IPS-18c (cell line): ENCODE data around the gene TBCE.
"Not testable (repeated sequence)": the region's sequence is repeated elsewhere in the genome, so short reads cannot be mapped to it uniquely, and the experiment has no call there.

Experiments
- H3K4me3 ChIP-seq: 2 replicates; pipeline ENCODE4 v1.7.0; 2013; ENCODE audit warnings: low read depth, mild to moderate bottlenecking, low read length, moderate library complexity; ENCODE audit not compliant: insufficient read depth
- H3K9me3 ChIP-seq: one replicate; pipeline ENCODE4 v1.6.1; 2013; ENCODE audit warnings: mild to moderate bottlenecking, low read length, moderate library complexity; ENCODE audit not compliant: control insufficient read depth, insufficient read depth

TBCE gene

DNA sequence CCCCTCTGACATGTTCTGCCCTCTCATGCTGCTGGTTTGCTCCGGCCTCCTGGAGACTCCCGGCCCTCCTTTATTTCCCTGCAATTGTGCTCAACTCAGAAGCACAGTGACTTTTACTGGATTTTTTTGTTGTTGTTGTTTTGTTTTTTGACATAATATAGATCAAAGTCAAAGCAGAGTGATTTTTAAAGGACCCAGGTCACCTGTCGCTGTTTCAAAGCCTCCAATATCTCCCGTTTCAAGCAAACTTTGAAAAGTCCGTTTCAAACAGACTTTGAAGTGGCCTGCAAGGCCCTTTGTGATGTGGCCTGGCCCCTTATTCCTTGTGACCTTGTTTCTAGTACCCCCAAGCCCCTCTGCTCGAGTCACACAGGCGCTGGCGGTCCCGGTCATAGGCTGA, 58.1 kb downstream of the TBCE start:
- Histone ChIP-seq H3K4me3 (no peak overlapping the region), H3K9me3 (no peaks in the 10 kb centered on the region)

DNA sequence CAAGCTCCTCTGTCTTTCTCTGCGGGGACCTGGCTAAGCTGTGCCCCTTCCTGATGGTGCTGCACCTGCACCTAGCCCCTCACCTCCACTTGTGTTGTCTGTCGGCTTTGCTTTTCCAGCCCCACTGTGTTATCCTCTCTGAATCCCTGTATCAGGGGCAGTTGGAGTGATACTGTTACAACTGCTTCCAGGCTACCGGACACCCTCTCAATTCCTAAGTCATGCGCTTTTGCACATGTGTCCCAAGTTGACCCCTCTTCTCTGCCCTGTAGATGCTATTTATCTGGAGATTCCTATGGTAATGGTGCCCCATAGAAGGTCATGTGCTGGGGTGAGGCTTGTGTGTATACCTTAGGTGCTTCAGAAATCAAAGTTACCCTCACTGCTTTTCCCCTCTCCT, 58.9 kb downstream of the TBCE start:
- Histone ChIP-seq H3K9me3 (no peaks in the 10 kb centered on the region), H3K4me3 (no peak overlapping the region)

DNA sequence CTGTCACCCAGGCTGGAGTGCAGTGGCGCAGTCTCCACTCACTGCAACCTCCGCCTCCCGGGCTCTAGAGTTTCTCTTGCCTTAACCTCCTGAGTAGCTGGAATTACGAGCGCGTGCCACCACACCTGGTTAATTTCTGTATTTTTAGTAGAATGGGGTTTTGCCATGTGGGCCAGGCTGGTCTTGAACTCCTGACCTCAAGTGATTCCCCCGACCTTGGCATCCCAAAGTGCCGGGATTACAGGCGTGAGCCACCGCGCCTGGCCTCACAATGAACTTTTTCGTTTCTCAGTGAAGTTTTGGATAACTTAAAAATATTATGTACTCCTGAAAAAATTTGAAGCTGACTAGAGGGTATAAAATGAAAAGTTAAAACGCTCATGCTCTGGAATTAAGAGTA, 59.5 kb downstream of the TBCE start:
- H3K9me3 ChIP-seq, result no peaks in the 10 kb centered on the region
- H3K4me3 ChIP-seq, result no peak overlapping the region

DNA sequence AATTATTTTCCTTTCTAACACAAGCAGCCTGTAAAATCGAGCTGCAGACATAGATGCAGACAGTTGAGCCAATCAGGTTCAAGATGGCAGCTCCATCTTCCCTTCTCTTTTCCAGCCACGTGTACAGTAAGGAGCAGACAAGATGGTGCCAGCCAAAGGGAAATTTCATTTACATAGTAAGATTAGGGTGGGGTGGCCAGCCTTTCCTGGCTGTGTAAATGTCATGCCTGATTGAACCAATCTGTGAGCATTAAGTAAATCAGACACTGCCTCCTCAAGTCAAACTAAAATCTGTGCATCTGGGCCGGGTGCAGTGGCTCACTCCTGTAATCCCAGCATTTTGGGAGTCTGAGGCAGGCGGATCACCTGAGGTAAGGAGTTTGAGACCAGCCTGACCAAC, 60.2 kb downstream of the TBCE start:
- no peak overlapping the region for H3K4me3 ChIP-seq
- no peaks in the 10 kb centered on the region for H3K9me3 ChIP-seq

DNA sequence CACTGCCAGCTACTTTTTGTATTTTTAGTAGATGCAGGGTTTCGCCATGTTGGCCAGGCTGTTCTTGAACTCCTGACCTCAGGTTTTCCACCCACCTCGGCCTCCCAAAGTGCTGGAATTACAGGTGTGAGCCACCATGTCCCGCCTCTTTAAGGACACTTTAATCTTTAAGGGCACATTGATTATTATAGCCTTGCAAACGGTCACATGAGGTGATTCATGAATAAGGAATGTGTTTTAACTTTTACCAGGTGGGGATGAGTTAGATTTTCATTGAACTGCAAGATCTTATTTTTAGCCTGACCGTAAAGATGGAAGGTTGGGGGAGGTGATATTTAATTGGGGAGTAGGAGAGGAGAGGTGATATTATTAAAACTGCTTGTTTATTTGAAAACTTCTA, 61.9 kb downstream of the TBCE start:
- Histone ChIP-seq H3K9me3 (no peaks in the 10 kb centered on the region), H3K4me3 (no peak overlapping the region)

DNA sequence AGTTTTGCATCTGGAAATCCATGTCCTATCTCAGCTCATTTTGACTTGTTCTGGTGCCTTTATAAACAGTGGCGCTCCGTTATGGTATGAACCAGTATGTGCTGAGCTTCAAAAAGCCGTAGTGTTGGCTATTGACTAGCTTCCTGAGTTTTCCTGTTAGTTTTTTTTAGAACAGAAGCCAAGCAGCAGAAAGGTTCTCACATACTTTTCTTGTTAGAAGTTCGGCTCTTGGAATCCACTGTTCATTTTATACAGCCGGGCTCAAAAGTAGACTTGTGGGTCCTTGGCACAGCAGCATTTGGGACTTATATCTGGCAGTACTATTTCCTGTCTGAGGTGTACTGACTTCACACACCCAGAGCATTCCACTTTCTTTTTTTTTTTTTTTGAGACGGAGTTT, 63.8 kb downstream of the TBCE start:
- H3K4me3 ChIP-seq, result no peak overlapping the region
- no peaks in the 10 kb centered on the region for H3K9me3 ChIP-seq

DNA sequence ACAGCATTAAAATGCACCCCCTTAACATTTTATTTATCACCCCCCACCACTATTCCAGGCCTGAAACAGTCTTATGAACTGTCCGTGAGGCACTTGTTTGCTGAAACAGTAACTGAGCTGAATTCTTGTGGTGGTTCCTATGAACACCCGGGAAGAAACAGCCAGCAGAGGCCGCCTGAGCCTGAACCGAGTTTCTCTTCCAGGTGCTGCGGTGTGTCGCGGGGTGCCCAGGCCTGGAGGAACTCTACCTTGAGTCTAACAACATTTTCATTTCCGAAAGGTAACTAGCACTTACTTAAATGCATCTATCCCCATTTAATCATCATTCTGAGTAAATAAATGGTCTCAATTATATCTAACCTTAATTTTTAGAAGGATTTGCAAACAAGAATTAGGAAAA, 66.8 kb downstream of the TBCE start:
- no peaks in the 10 kb centered on the region for H3K9me3 ChIP-seq
- no peak overlapping the region for H3K4me3 ChIP-seq

DNA sequence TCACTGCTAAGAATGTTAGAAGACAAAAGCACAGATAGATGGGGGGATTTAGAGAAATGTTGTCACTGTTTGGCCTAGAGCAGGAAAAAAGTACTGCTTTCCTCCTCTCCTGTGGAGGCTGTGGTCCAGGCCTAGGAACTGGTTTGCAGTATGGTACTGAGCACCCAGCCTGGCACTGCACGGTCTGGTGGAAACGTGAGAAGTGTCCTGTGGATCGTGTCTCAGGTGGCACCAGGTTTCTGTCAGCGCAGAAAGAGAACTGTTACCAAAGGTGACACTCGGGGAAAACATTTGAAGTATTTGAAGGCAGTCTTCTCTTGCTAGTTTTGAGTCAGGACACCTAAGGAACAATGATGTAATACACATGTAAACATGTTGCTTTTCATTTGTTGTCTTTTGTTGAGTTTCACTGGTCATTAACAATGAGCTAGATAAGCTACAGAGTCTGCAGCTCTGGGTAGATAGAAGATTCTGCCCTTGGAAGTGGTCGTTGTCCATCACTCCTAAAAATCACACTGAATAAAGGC, 74.0 kb downstream of the TBCE start:
- H3K4me3 ChIP-seq, result no peak overlapping the region
- no peaks in the 10 kb centered on the region for H3K9me3 ChIP-seq

DNA sequence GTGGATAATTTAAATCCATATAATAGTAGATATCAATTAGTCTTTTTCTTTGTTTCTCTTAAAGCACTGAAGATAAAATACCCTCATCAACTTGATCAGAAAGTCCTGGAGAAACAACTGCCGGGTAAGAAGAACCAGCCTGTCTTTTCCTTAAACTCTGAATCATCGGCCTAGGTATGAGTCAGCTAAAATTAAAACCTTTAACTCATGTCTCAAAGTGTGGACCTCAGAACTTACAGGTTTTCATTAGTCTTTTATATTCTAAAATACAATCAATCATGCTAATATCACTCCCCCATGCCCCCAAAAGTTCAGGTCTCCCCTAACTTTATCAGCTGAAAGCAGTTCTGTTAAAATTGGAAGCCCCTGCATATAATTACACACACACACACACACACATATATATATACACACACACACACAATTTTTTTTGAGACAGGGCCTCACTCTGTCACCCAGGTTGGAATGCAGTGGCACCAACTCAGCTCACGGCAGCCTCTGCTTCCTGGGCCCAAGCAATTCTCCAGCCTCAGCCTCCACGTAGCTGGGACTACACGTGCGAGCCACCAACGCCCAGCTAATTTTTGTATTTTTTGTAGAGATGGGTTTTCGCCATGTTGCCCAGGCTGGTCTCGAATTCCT, 75.7 kb downstream of the TBCE start:
- no peaks in the 10 kb centered on the region for H3K9me3 ChIP-seq
- H3K4me3 ChIP-seq, result no peak overlapping the region

DNA sequence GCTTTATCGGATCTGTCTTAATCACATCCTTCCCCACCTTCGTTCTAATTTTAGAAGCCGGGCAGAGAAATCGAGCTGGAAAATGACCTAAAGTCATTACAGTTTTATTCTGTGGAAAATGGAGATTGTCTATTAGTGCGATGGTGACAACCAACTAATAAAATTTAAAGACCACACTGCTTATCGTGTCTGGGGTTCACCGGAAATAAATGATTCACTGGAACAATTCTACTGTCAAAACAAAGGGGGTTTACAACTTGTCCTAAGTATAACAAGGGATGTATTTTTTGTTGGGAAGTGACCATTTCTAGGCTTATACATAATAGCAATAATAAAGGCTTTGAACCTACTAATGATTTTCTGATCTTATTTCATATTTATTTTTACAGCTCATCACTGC, 81.4 kb downstream of the TBCE start:
- no peak overlapping the region for H3K4me3 ChIP-seq
- H3K9me3 ChIP-seq, result no peaks in the 10 kb centered on the region

DNA sequence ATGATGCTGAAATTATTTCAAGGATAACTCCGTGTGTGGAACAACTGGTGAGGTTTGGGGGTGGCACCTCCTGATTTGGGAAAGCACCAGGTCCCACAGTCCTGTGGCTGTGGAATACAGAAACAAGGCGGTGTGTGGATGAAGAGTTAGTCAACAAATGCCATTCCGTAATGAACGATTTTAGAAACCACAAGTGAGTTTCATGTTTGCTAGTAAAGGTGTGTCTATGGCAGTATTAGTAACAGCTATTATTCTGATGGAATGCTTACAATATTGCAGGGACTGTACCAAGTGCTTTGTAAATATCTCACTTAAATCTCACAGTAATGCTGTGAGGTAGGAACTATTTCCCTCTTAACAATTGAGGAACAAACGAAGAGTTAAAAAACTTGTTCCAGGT, 83.2 kb downstream of the TBCE start:
- H3K9me3 ChIP-seq, result no peaks in the 10 kb centered on the region
- no peak overlapping the region for H3K4me3 ChIP-seq

DNA sequence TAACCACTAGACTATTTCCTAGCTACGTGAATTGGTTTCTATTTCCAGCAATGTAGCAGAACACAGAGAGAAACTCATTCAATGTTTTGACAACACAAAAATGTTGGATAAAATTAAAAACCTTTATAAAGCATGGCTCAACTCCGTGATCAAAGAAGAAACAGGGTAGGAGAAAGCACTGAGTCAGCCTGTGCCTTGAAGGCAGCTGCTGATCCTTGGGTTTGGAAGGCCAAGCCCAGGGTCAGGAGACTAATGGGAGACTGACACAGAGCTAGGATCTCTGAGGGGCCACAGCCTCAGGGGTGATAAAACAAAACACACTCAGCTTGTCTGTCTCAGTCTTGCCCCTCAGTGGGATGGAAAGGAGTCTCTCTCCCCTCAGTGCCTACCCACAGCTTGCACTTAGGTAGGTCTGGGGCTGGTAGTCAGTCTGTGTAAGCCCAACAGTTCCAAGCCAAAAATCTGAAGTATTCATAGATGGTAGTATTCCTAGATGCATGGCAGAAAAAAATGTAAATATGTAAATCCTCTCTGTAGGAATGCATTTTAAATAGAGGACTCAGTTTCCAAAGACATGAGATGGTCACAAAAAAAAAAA, 83.8 kb downstream of the TBCE start:
- Histone ChIP-seq H3K4me3 (no peak overlapping the region), H3K9me3 (no peaks in the 10 kb centered on the region)

DNA sequence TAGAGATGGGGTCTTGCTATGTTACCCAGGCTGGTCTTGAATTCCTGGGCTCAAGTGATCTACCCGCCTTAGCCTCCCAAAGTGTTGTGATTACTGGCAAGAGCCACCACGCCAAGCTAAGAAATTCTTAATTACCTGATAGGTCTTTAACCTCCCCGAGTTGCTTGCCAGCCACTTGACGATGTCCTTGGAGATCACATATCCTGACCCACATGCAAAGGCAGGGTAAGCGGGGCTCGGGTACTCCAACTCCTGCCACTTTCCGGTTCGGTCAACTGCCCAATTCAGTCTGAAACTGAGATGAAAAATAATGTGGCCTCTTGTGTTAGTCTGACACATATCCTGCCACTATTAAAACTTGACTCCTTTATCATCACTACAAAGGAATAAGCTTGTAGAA, 86.8 kb downstream of the TBCE start:
- no peak overlapping the region for H3K4me3 ChIP-seq

DNA sequence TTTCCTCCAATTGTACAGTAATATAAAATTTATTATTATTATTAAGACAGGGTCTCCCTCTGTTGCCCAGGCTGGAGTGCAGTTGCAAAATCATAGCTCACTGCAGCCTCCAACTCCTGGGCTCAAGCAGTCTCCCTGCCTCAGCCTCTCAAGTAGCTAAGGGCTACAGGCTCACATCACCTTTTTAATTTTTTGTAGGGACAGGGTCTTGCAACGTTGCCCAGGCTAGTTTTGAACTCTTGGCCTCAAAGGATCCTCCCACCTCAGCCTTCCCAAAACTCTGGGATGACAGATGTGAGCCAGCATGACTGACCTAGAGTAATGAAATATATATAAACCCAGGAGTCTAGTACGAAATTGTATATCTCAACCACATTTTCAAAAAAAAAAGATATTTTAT, 87.9 kb downstream of the TBCE start:
- H3K4me3 ChIP-seq, result no peak overlapping the region
- no peaks in the 10 kb centered on the region for H3K9me3 ChIP-seq

More for the DNA sequence above, 86.8 kb downstream of the TBCE start:
- no peaks in the 10 kb centered on the region for H3K9me3 ChIP-seq

DNA sequence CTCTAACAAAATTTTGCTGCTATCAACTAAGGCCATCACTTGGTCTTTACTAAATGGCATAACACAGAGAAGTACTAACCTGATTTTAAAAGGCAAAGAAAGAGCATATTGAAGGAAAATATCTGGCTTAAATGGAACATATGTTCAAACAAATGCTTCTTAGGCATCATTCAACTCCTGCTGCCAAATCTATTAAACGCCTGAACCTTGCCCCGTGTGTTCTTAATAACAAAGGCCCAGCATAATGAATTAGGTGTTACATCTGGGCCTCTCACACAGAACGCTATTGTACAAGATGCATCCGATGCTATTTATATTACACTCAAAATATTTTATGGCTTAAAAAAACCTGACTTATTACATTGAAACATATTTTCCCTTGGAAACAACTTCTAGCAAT, 88.6 kb downstream of the TBCE start:
- no peak overlapping the region for H3K4me3 ChIP-seq

DNA sequence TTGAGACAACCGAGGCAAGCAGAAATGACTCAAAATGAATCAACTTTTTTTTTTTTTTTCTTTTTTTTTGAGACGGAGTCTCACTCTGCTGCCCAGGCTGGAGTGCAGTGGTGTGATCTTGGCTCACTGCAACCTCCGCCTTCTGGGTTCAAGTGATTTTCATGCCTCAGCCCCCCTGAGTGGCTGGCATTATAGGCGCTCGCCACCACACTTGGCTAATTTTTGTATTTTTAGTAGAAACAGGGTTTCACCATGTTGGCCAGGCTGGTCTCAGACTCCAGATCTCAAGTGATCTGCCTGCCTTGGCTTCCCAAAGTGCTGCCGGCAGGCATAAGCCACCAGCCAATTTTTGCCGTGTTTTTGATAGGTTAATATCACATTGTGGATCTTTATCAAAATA, 90.6 kb downstream of the TBCE start:
- H3K4me3 ChIP-seq, H3K9me3 ChIP-seq: not testable (repeated sequence)

More for the DNA sequence above, 88.6 kb downstream of the TBCE start:
- no peaks in the 10 kb centered on the region for H3K9me3 ChIP-seq

DNA sequence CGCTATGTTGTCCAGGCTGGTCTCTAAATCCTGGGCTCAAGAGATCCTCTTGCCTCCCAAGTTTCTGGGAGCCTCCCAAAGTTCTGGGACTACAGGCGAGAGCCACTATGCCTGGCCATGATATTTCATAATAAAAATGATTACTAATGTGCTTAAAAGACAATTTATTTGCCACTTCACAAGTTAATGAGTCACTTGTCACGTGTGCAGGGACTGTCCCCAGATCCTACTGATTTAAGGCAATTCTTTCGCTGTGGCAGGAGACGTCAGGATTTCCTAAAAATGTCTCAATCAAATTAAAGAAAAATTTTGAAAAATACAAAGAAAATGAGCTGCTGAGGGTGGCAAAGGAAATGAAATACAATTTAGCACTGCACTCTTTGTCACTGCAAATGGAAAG, 93.5 kb downstream of the TBCE start:
- H3K4me3 ChIP-seq, result no peak overlapping the region
- H3K9me3 ChIP-seq, result no peaks in the 10 kb centered on the region

DNA sequence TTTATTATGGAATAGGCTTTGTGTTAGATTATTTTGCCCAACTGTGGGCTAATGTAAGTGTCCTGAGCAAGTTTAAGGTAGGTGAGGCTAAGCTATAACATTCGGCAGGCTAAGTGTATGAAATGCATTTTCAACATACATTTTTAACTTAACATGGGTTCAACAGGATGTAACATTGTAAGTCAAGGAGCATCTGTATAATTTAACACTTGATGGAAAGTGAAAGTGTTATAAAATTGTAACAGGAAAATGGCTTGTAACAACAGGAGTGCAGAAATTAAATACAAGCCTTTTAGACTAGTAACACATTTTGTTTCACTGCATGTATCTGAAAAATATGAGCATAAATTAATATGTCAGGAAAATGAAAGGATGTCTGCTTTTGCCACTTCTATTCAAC, 94.7 kb downstream of the TBCE start:
- no peak overlapping the region for H3K4me3 ChIP-seq
- H3K9me3 ChIP-seq, result no peaks in the 10 kb centered on the region

DNA sequence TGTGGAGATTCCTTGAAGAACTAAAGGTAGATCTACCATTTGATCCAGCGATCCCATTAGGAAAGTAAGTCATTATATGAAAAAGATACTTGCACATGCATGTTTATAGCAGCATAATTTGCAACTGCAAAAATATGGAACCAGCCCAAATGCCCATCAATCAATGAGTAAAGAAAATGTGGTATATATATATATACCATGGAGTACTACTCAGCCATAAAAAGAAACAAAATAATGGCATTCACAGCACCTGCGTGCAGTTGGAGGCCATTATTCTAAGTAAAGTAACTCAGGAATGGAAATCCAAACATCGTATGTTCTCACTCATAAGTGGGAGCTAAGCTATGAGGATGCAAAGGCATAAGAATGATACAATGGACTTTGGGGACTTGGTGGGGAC, 95.6 kb downstream of the TBCE start:
- H3K9me3 ChIP-seq, H3K4me3 ChIP-seq: not testable (repeated sequence)
